Endothelial cell (in vitro differentiated cells): ENCODE results near the gene RFX8. TPM values are rescaled to one million over a fixed set of nuclear protein-coding genes. Genes with fewer than 3 reads are reported as not detected.

ENCODE experiments used
- DNase-seq: peaks from one replicate; pipeline ENCODE4 v3.0.0; 2021; ENCODE audit warnings: low spot score
- H3K27ac Mint-ChIP-seq: one replicate; pipeline ENCODE4 v1.8.0; 2021; ENCODE audit warnings: mixed read lengths, inconsistent platforms; ENCODE audit not compliant: unreplicated experiment
- H3K27me3 Mint-ChIP-seq: one replicate; pipeline ENCODE4 v1.8.0; 2021; ENCODE audit warnings: mild to moderate bottlenecking, moderate library complexity, mixed read lengths, inconsistent platforms; ENCODE audit not compliant: unreplicated experiment
- H3K36me3 Mint-ChIP-seq: one replicate; pipeline ENCODE4 v1.8.0; 2021; ENCODE audit warnings: mild to moderate bottlenecking, low read depth, mixed read lengths, inconsistent platforms; ENCODE audit not compliant: unreplicated experiment
- H3K4me1 Mint-ChIP-seq: one replicate; pipeline ENCODE4 v1.8.0; 2021; ENCODE audit warnings: mild to moderate bottlenecking, mixed read lengths, inconsistent platforms; ENCODE audit not compliant: unreplicated experiment
- H3K4me3 Mint-ChIP-seq: one replicate; pipeline ENCODE4 v1.8.0; 2021; ENCODE audit warnings: mild to moderate bottlenecking, mixed read lengths, inconsistent platforms; ENCODE audit not compliant: unreplicated experiment
- H3K9me3 Mint-ChIP-seq: one replicate; pipeline ENCODE4 v1.8.0; 2021; ENCODE audit warnings: mixed read lengths, inconsistent platforms; ENCODE audit not compliant: unreplicated experiment
- CTCF ChIP-seq: fragments of 200-600 bp; sonication (generic); IDR thresholded peaks from one replicate; pipeline ENCODE4 v1.5.0; 2021; ENCODE audit warnings: antibody characterized with exemption; ENCODE audit not compliant: unreplicated experiment
- total RNA-seq: library from RNA; stranded (reverse); fragmentation: NEBNext Ultra II Directional; extraction: Animal tissue kit (Norgen Biotek cat#: 25700); gene quantifications from one replicate; pipeline ENCODE4 v1.2.1, GENCODE V29; 2021; ENCODE audit not compliant: unreplicated experiment

RFX8 gene
- total RNA-seq, 1 donor from 2014 or later = 5.0 TPM

DNA sequence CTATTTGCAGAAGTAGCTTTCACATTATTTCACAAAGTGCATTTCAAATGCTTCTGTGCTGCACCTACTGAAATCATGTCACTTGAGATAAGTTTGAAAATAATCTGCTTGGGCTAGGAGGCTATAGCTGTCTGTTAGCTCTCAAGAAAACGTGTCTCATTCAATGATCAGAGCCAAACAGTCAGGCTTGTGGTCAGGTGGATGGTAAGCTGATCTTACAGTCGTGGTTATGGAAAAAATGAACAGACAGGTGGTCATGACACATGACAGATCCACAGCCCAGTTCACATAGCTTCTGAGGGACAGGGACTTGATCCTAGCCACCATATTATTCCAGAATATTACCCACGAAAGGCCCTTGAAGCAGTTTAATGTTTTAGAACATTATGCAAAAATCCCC, 26.5 kb upstream of the RFX8 start:
- H3K27ac Mint-ChIP-seq = no peak overlapping the region
- no peaks in the 10 kb centered on the region for H3K36me3 Mint-ChIP-seq
- H3K4me1 Mint-ChIP-seq = peaks cover 5% of the 10 kb centered on the region
- TF ChIP-seq CTCF = no peak
- no peak for DNase-seq
- no peaks in the 10 kb centered on the region for H3K9me3 Mint-ChIP-seq
- H3K27me3 Mint-ChIP-seq = no peaks in the 10 kb centered on the region
- H3K4me3 Mint-ChIP-seq = no peak overlapping the region

DNA sequence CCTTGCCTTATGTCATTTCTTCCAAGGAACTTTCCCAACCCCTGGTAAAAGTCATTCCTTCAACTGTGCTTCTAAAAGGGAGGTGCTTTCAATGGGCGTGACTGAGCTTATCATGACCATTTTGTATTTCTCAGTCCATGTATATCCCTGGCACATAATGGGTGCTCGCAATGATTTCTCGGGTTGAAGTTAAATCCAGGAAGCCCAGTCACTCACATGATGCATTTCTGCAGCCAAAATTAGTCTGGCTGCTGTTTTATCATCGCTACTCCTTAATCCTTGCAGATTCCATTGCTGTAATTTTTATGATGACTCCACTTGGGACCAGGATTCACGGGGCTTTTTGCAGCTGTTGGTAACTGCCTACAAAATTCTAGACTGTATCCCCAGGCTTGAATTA, 25.9 kb upstream of the RFX8 start:
- Mint-ChIP-seq H3K36me3 (no peaks in the 10 kb centered on the region), H3K27me3 (no peaks in the 10 kb centered on the region), H3K4me3 (no peak overlapping the region), H3K4me1 (peaks cover 5% of the 10 kb centered on the region), H3K27ac (no peak overlapping the region), H3K9me3 (no peaks in the 10 kb centered on the region)
- TF ChIP-seq CTCF = no peak
- no peak for DNase-seq

DNA sequence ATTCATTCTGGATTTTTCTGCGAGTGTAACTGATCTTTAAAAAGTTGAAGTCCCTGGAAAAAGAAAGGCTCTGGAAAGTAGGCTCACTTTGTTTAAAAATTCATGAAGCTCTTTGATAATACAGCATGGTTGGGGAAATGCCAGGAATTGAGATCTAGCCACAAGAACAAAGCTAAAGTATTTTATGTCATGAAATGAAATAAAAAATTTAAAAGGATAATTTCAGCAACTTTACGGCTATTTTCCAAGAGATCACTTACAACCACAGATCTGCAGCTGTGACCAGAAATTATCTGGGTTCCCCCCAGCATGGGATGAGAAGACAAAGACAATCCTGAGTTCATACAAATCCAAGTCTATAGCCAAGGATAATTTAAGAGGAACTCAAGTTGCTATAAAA, 25.3 kb upstream of the RFX8 start:
- no peaks in the 10 kb centered on the region for H3K36me3 Mint-ChIP-seq
- H3K4me1 Mint-ChIP-seq = peaks cover 5% of the 10 kb centered on the region
- TF ChIP-seq CTCF = no peak
- H3K27me3 Mint-ChIP-seq = no peaks in the 10 kb centered on the region
- H3K27ac Mint-ChIP-seq = no peak overlapping the region
- no peak overlapping the region for H3K4me3 Mint-ChIP-seq
- DNase-seq = no peak
- H3K9me3 Mint-ChIP-seq = no peaks in the 10 kb centered on the region

DNA sequence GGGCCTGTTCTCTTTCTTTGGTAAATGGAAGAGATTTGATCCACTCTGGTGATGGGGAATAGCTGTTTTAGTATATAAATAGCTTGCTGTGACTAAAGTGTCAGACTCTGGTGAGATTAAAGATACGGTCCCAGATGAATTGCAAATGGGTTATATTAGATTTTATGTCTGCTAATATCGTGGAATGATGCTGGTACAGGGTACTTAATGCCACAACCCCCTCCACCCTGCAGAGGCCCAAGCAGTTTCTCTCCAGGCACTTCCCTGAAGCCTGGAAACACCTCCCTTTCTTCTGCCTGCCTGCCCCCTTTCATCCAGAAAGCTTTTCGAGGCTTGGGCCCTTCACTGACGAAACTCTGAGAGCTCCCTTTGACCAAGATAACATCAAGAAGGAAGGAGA, 21.4 kb upstream of the RFX8 start:
- no peak overlapping the region for H3K27ac Mint-ChIP-seq
- H3K4me1 Mint-ChIP-seq = peaks cover 5% of the 10 kb centered on the region
- no peak for TF ChIP-seq CTCF
- DNase-seq = no peak
- H3K27me3 Mint-ChIP-seq = peaks cover 3% of the 10 kb centered on the region
- no peak overlapping the region for H3K4me3 Mint-ChIP-seq
- H3K9me3 Mint-ChIP-seq = no peaks in the 10 kb centered on the region
- no peaks in the 10 kb centered on the region for H3K36me3 Mint-ChIP-seq

DNA sequence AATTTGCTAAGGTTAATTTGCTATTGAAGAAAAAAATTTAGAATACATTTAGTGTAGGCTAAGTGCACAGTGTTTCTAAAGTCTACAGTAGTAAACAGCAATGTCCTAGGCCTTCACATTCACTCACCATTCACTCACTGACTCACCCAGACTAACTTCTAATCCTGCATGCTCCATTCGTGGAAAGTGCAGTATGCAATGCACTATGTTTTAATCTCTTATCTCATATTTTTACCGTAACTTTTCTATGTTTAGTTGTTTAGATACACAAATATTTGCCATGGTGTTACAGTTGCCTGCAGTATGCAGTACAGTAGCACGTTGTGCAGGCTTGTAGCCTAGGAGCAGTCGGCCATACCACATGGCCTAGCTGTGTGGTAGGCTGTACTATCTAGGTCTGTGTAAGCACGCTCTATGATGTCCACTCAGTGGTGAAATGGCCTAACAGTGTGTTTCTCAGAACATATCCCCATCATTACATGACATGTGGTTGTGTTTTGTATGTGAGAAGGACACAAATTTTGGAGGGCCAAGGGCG, 18.1 kb upstream of the RFX8 start:
- no peak for DNase-seq
- H3K27ac Mint-ChIP-seq = no peak overlapping the region
- H3K27me3 Mint-ChIP-seq = peaks cover 7% of the 10 kb centered on the region
- no peaks in the 10 kb centered on the region for H3K9me3 Mint-ChIP-seq
- H3K36me3 Mint-ChIP-seq = no peaks in the 10 kb centered on the region
- peaks cover 10% of the 10 kb centered on the region for H3K4me1 Mint-ChIP-seq
- no peak for TF ChIP-seq CTCF
- H3K4me3 Mint-ChIP-seq = no peak overlapping the region
